22Rv1 (cell line): ENCODE results near the gene LNPK.

Source experiments
- ZFX ChIP-seq: fragments of 450-650 bp; IDR thresholded peaks from 2 replicates; pipeline ENCODE4 v1.6.1; 2017; ENCODE audit warnings: antibody characterized with exemption, borderline replicate concordance
- TF ChIP-seq, protein P1 (sequence below): fragments of 450-650 bp; IDR thresholded peaks from 2 replicates; pipeline ENCODE4 v1.5.1; 2017; ENCODE audit warnings: mild to moderate bottlenecking

DNA sequence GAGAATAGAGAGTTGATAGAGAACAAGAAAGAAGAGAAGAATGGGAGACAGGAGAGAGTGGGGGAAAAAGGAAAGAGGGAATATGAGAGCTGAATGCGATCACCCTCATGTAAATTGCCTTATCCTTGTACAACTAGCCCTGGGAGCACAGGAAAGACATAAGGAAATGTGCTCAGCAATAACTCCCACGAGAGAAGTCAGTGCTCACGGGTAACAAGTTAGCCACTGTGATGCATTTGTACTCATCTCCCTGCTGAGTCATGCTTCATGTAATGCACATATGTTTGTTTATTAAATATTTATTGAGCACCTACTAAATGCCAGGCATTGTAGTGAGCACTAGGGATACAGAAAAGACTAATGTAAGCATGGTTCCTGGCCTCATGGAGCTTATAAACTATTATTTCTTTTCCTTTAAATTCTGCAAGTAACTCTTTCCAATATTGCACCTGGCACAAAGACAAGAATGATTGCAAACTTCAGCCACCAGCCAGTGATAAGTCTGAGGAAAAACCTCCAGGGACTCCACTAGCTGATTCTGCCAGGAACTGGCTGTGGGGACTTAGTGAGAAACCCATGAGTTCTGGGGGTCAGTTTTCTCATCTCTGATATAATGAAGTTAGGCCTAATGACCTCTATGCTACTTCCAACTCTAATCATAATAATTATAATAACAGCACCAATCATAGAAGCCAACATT, 124.1 kb downstream of the LNPK start:
- TF ChIP-seq, protein P1, sequence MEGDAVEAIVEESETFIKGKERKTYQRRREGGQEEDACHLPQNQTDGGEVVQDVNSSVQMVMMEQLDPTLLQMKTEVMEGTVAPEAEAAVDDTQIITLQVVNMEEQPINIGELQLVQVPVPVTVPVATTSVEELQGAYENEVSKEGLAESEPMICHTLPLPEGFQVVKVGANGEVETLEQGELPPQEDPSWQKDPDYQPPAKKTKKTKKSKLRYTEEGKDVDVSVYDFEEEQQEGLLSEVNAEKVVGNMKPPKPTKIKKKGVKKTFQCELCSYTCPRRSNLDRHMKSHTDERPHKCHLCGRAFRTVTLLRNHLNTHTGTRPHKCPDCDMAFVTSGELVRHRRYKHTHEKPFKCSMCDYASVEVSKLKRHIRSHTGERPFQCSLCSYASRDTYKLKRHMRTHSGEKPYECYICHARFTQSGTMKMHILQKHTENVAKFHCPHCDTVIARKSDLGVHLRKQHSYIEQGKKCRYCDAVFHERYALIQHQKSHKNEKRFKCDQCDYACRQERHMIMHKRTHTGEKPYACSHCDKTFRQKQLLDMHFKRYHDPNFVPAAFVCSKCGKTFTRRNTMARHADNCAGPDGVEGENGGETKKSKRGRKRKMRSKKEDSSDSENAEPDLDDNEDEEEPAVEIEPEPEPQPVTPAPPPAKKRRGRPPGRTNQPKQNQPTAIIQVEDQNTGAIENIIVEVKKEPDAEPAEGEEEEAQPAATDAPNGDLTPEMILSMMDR = no peak
- TF ChIP-seq ZFX = no peak
